WTC11 (cell line): ENCODE data around the gene NWD2. TPM values are rescaled to one million over a fixed set of nuclear protein-coding genes. Genes with fewer than 3 reads are reported as not detected.

Source experiments
- ATAC-seq: fragments of 200-7000 bp; cut with Tn5 transposase; 2 replicates; pipeline ENCODE4 v1.10.0; 2021; ENCODE audit warnings: mild to moderate bottlenecking, moderate library complexity
- CTCF ChIA-PET: fragments of 300-600 bp; sonication (Branson Sonifier 250); formaldehyde crosslinking; loops from one replicate; lab custom pipeline; 2021; ENCODE audit warnings: antibody characterized with exemption; lab: Charles Lee
- POLR2A ChIA-PET: fragments of 350-600 bp; sonication (Branson Sonifier 250); formaldehyde crosslinking; loops from one replicate; lab custom pipeline; 2021; ENCODE audit warnings: antibody characterized with exemption; lab: Charles Lee
- DNase-seq: peaks from one replicate; pipeline ENCODE4 v3.0.0; 2021; ENCODE audit warnings: low spot score
- H3K27ac Mint-ChIP-seq: 2 replicates; pipeline ENCODE4 v1.8.0; 2021; ENCODE audit warnings: mixed read lengths
- H3K27me3 Mint-ChIP-seq: 2 replicates; pipeline ENCODE4 v1.8.0; 2021; ENCODE audit warnings: low read depth, mild to moderate bottlenecking, moderate library complexity, mixed read lengths
- H3K36me3 Mint-ChIP-seq: 2 replicates; pipeline ENCODE4 v1.8.0; 2021; ENCODE audit warnings: mixed read lengths
- H3K4me1 Mint-ChIP-seq: 2 replicates; pipeline ENCODE4 v1.8.0; 2022; ENCODE audit warnings: mixed read lengths
- H3K4me3 Mint-ChIP-seq: 2 replicates; pipeline ENCODE4 v1.8.0; 2021; ENCODE audit warnings: mild to moderate bottlenecking, moderate library complexity, mixed read lengths
- H3K9me3 Mint-ChIP-seq: 2 replicates; pipeline ENCODE4 v1.8.0; 2021; ENCODE audit warnings: mixed read lengths
- ATF1 ChIP-seq: sonication (generic); formaldehyde crosslinking; IDR thresholded peaks from 2 replicates; pipeline ENCODE4 v1.8.1; 2023; ENCODE audit warnings: mild to moderate bottlenecking, moderate library complexity, missing genetic modification reagents
- CREB1 ChIP-seq: sonication (generic); formaldehyde crosslinking; IDR thresholded peaks from 2 replicates; pipeline ENCODE4 v1.8.0; 2023; ENCODE audit warnings: mild to moderate bottlenecking, missing genetic modification reagents
- CREM ChIP-seq: sonication (generic); formaldehyde crosslinking; IDR thresholded peaks from 2 replicates; pipeline ENCODE4 v1.8.1; 2022; ENCODE audit warnings: mild to moderate bottlenecking, missing genetic modification reagents, moderate library complexity
- EMX1 ChIP-seq: fragments of 250-450 bp; sonication (Bioruptor Pico); IDR thresholded peaks from 2 replicates; pipeline ENCODE4 v1.8.0; 2021; ENCODE audit warnings: mild to moderate bottlenecking
- GRHL2 ChIP-seq: fragments of 250-450 bp; sonication (Bioruptor Pico); IDR thresholded peaks from 2 replicates; pipeline ENCODE4 v1.8.0; 2022; ENCODE audit warnings: mild to moderate bottlenecking, moderate library complexity; ENCODE audit not compliant: insufficient replicate concordance, severe bottlenecking
- KAT7 ChIP-seq: sonication (generic); formaldehyde crosslinking; IDR thresholded peaks from 2 replicates; pipeline ENCODE4 v1.8.1; 2023; ENCODE audit warnings: missing genetic modification reagents, mild to moderate bottlenecking, borderline replicate concordance
- MYBL2 ChIP-seq: sonication (generic); formaldehyde crosslinking; IDR thresholded peaks from 2 replicates; pipeline ENCODE4 v1.8.1; 2023; ENCODE audit warnings: mild to moderate bottlenecking, moderate library complexity, missing genetic modification reagents
- NFATC4 ChIP-seq: fragments of 250-450 bp; sonication (Bioruptor Pico); IDR thresholded peaks from 2 replicates; pipeline ENCODE4 v1.9.0; 2021; ENCODE audit warnings: mild to moderate bottlenecking
- NFE2L1 ChIP-seq: sonication (generic); formaldehyde crosslinking; IDR thresholded peaks from 2 replicates; pipeline ENCODE4 v1.8.1; 2023; ENCODE audit warnings: missing genetic modification reagents
- NFYB ChIP-seq: sonication (generic); formaldehyde crosslinking; conservative IDR thresholded peaks from 2 replicates; pipeline ENCODE4 v1.8.0; 2022; ENCODE audit warnings: low read depth, missing genetic modification reagents
- NR3C1 ChIP-seq: sonication (generic); formaldehyde crosslinking; conservative IDR thresholded peaks from 2 replicates; pipeline ENCODE4 v1.8.1; 2023; ENCODE audit warnings: low read depth, mild to moderate bottlenecking, missing genetic modification reagents
- RORB ChIP-seq: fragments of 250-450 bp; sonication (Bioruptor Pico); IDR thresholded peaks from 2 replicates; pipeline ENCODE4 v1.9.0; 2021; ENCODE audit warnings: mild to moderate bottlenecking
- TEAD4 ChIP-seq: sonication (generic); formaldehyde crosslinking; IDR thresholded peaks from 2 replicates; pipeline ENCODE4 v1.8.0; 2022; ENCODE audit warnings: mild to moderate bottlenecking, missing genetic modification reagents
- TP53 ChIP-seq: sonication (generic); formaldehyde crosslinking; IDR thresholded peaks from 2 replicates; pipeline ENCODE4 v1.8.1; 2023; ENCODE audit warnings: mild to moderate bottlenecking, missing genetic modification reagents
- ZNF138 ChIP-seq: sonication (generic); formaldehyde crosslinking; conservative IDR thresholded peaks from 2 replicates; pipeline ENCODE4 v1.8.1; 2022; ENCODE audit warnings: mild to moderate bottlenecking, moderate library complexity, missing genetic modification reagents
- ZNF317 ChIP-seq: sonication (generic); formaldehyde crosslinking; IDR thresholded peaks from 2 replicates; pipeline ENCODE4 v1.8.1; 2023; ENCODE audit warnings: low read depth, mild to moderate bottlenecking, moderate library complexity, missing genetic modification reagents, borderline replicate concordance
- total RNA-seq: library from RNA; stranded (reverse); gene quantifications from 3 replicates; pipeline ENCODE4 v1.2.3, GENCODE V29; 2021
- TF ChIP-seq, protein P1 (sequence below): sonication (generic); formaldehyde crosslinking; IDR thresholded peaks from 2 replicates; pipeline ENCODE4 v1.8.1; 2023; ENCODE audit warnings: mild to moderate bottlenecking, missing genetic modification reagents
- TF ChIP-seq, protein P2 (sequence below): sonication (generic); formaldehyde crosslinking; IDR thresholded peaks from 2 replicates; pipeline ENCODE4 v1.8.1; 2023; ENCODE audit warnings: mild to moderate bottlenecking, moderate library complexity, missing genetic modification reagents
- TF ChIP-seq, protein P3 (sequence below): sonication (generic); formaldehyde crosslinking; IDR thresholded peaks from 2 replicates; pipeline ENCODE4 v1.8.1; 2022; ENCODE audit warnings: missing genetic modification reagents, borderline replicate concordance
- TF ChIP-seq, protein P4 (sequence below): fragments of 250-450 bp; sonication (Bioruptor Pico); IDR thresholded peaks from 2 replicates; pipeline ENCODE4 v1.8.0; 2021; ENCODE audit warnings: mild to moderate bottlenecking
- TF ChIP-seq, protein P5 (sequence below): sonication (generic); formaldehyde crosslinking; IDR thresholded peaks from 2 replicates; pipeline ENCODE4 v1.8.0; 2022; ENCODE audit warnings: mild to moderate bottlenecking, missing genetic modification reagents
- TF ChIP-seq, protein P6 (sequence below): sonication (generic); formaldehyde crosslinking; IDR thresholded peaks from 2 replicates; pipeline ENCODE4 v1.8.1; 2022; ENCODE audit warnings: low read depth, mild to moderate bottlenecking, moderate library complexity, missing genetic modification reagents, borderline replicate concordance

NWD2 gene
- total RNA-seq, 1 experiment from 2014 or later, result 0.07 TPM

DNA sequence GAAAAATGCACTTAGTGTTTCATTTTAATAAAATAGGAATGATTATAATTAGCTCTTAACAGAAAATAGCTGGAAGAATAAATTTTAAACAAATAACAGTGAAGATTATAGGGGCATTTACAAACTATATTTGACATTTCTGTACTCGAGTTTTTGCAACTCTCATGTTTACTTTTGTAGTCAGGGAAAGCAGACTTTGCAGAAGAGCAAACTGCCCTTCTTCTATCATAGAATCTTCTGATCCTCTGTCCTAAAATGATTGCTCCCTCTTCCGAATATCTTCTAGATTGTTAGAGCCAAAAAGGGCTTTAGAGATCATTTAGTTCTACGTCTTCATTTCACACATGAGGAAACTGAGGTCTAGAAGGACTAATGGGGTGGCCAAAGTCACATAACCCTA, 222.7 kb downstream of the NWD2 start:
- ATAC-seq (no peak), DNase-seq (no peak)
- no peaks in the 10 kb centered on the region for H3K36me3 Mint-ChIP-seq
- ChIA-PET POLR2A (no interaction called here), CTCF (no interaction called here)
- no peak for TF ChIP-seq EMX1 (CRISPR knock-in tag)
- TF ChIP-seq NFYB (CRISPR knock-in tag), result no peak
- TF ChIP-seq ZNF138 (CRISPR knock-in tag), result no peak
- TF ChIP-seq ZNF317 (CRISPR knock-in tag), result no peak
- TF ChIP-seq, protein P1, sequence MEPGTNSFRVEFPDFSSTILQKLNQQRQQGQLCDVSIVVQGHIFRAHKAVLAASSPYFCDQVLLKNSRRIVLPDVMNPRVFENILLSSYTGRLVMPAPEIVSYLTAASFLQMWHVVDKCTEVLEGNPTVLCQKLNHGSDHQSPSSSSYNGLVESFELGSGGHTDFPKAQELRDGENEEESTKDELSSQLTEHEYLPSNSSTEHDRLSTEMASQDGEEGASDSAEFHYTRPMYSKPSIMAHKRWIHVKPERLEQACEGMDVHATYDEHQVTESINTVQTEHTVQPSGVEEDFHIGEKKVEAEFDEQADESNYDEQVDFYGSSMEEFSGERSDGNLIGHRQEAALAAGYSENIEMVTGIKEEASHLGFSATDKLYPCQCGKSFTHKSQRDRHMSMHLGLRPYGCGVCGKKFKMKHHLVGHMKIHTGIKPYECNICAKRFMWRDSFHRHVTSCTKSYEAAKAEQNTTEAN (CRISPR knock-in tag), result no peak
- TF ChIP-seq CREB1, result no peak
- no peak for TF ChIP-seq GRHL2 (CRISPR knock-in tag)
- no peak for TF ChIP-seq TP53 (CRISPR knock-in tag)
- TF ChIP-seq, protein P2, sequence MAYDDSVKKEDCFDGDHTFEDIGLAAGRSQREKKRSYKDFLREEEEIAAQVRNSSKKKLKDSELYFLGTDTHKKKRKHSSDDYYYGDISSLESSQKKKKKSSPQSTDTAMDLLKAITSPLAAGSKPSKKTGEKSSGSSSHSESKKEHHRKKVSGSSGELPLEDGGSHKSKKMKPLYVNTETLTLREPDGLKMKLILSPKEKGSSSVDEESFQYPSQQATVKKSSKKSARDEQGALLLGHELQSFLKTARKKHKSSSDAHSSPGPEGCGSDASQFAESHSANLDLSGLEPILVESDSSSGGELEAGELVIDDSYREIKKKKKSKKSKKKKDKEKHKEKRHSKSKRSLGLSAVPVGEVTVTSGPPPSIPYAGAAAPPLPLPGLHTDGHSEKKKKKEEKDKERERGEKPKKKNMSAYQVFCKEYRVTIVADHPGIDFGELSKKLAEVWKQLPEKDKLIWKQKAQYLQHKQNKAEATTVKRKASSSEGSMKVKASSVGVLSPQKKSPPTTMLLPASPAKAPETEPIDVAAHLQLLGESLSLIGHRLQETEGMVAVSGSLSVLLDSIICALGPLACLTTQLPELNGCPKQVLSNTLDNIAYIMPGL (CRISPR knock-in tag), result no peak
- H3K27ac Mint-ChIP-seq, result no peak overlapping the region
- peaks cover 10% of the 10 kb centered on the region for H3K4me1 Mint-ChIP-seq
- H3K27me3 Mint-ChIP-seq, result no peaks in the 10 kb centered on the region
- H3K4me3 Mint-ChIP-seq, result no peak overlapping the region
- no peaks in the 10 kb centered on the region for H3K9me3 Mint-ChIP-seq

DNA sequence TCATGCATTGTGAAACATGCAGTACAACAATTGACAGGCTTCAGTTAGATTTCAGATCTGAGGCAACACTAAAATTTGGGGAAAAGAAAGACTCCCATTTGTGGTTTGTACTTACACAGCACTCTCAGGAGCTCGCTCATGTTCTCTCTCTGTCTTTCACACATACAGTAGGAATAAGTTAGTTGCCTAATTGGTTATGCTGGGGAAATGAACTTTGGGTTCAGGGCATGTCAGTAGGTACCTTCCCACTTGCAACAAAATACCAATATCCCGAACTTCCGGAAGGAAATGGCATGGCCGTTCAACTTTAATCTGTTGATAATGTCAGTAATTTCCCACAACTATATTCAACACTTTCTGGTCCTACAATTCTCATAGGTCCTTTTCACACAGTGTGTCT, 223.3 kb downstream of the NWD2 start:
- DNase-seq, result no peak
- POLR2A ChIA-PET, result no interaction called here
- TF ChIP-seq, protein P3, sequence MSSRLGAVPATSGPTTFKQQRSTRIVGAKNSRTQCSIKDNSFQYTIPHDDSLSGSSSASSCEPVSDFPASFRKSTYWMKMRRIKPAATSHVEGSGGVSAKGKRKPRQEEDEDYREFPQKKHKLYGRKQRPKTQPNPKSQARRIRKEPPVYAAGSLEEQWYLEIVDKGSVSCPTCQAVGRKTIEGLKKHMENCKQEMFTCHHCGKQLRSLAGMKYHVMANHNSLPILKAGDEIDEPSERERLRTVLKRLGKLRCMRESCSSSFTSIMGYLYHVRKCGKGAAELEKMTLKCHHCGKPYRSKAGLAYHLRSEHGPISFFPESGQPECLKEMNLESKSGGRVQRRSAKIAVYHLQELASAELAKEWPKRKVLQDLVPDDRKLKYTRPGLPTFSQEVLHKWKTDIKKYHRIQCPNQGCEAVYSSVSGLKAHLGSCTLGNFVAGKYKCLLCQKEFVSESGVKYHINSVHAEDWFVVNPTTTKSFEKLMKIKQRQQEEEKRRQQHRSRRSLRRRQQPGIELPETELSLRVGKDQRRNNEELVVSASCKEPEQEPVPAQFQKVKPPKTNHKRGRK (CRISPR knock-in tag), result no peak
- TF ChIP-seq CREM (CRISPR knock-in tag) (no peak), MYBL2 (CRISPR knock-in tag) (no peak), NR3C1 (CRISPR knock-in tag) (no peak), EMX1 (CRISPR knock-in tag) (no peak), ATF1 (CRISPR knock-in tag) (no peak), RORB (no peak)
- TF ChIP-seq, protein P4, sequence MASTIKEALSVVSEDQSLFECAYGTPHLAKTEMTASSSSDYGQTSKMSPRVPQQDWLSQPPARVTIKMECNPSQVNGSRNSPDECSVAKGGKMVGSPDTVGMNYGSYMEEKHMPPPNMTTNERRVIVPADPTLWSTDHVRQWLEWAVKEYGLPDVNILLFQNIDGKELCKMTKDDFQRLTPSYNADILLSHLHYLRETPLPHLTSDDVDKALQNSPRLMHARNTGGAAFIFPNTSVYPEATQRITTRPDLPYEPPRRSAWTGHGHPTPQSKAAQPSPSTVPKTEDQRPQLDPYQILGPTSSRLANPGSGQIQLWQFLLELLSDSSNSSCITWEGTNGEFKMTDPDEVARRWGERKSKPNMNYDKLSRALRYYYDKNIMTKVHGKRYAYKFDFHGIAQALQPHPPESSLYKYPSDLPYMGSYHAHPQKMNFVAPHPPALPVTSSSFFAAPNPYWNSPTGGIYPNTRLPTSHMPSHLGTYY (CRISPR knock-in tag), result no peak
- TF ChIP-seq, all 79 proteins: peak for 0
- Mint-ChIP-seq H3K36me3 (no peaks in the 10 kb centered on the region), H3K27me3 (no peaks in the 10 kb centered on the region), H3K4me1 (peaks cover 10% of the 10 kb centered on the region), H3K9me3 (no peaks in the 10 kb centered on the region), H3K4me3 (no peak overlapping the region), H3K27ac (no peak overlapping the region)
- ATAC-seq, result no peak
- CTCF ChIA-PET, result no interaction called here

DNA sequence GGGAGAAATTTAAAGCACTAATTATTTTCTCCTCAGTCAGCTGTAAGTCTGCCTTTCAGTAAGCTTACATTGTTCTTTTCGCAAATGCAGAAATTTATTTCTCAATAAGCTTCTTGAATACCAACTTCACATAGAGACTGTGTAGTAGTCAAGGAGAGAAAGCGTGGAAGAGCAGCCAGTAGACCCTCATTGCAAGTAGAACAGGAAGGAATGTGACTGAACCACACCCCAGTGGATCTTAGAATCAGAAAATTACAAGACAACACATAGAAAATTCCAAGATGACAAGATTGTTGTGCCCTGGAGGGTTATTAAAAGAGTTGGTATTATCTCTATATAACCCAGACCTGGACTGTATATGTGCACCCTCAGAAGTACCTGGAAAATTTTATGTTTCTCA, 224.7 kb downstream of the NWD2 start:
- POLR2A ChIA-PET, result no interaction called here
- no peak for ATAC-seq

More for the DNA sequence above, 224.7 kb downstream of the NWD2 start:
- H3K36me3 Mint-ChIP-seq, result no peaks in the 10 kb centered on the region
- no peak overlapping the region for H3K27ac Mint-ChIP-seq
- no peaks in the 10 kb centered on the region for H3K27me3 Mint-ChIP-seq
- DNase-seq, result no peak
- H3K9me3 Mint-ChIP-seq, result no peaks in the 10 kb centered on the region
- no peak for TF ChIP-seq TEAD4 (CRISPR knock-in tag)
- no peak for TF ChIP-seq RORB
- TF ChIP-seq NFE2L1 (CRISPR knock-in tag), result no peak
- no peak for TF ChIP-seq ZNF317 (CRISPR knock-in tag)
- TF ChIP-seq, protein P5, sequence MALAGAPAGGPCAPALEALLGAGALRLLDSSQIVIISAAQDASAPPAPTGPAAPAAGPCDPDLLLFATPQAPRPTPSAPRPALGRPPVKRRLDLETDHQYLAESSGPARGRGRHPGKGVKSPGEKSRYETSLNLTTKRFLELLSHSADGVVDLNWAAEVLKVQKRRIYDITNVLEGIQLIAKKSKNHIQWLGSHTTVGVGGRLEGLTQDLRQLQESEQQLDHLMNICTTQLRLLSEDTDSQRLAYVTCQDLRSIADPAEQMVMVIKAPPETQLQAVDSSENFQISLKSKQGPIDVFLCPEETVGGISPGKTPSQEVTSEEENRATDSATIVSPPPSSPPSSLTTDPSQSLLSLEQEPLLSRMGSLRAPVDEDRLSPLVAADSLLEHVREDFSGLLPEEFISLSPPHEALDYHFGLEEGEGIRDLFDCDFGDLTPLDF, result no peak
- TF ChIP-seq KAT7 (CRISPR knock-in tag), result no peak
- TF ChIP-seq ZNF138 (CRISPR knock-in tag), result no peak
- TF ChIP-seq CREM (CRISPR knock-in tag), result no peak
- TF ChIP-seq NFATC4 (CRISPR knock-in tag), result no peak
- TF ChIP-seq, protein P6, sequence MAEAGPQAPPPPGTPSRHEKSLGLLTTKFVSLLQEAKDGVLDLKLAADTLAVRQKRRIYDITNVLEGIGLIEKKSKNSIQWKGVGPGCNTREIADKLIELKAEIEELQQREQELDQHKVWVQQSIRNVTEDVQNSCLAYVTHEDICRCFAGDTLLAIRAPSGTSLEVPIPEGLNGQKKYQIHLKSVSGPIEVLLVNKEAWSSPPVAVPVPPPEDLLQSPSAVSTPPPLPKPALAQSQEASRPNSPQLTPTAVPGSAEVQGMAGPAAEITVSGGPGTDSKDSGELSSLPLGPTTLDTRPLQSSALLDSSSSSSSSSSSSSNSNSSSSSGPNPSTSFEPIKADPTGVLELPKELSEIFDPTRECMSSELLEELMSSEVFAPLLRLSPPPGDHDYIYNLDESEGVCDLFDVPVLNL (CRISPR knock-in tag), result no peak
- CTCF ChIA-PET, result no interaction called here
- H3K4me3 Mint-ChIP-seq, result no peak overlapping the region
- H3K4me1 Mint-ChIP-seq, result no peaks in the 10 kb centered on the region
